Tibial nerve (tissue), 4 donors: ENCODE measurements around the gene BNC2.

ENCODE experiments used
- CTCF ChIP-seq, 5 experiments: fragments of 200-600 bp in 3 of 5; fragments of 450-650 bp in 2 of 5; sonication (generic) in 3 of 5; IDR thresholded peaks; one replicate each; pipeline ENCODE4 v1.5.1; 2016 to 2019; ENCODE audit warnings: antibody characterized with exemption in 5 of 5, mild to moderate bottlenecking in 3 of 5, moderate library complexity in 2 of 5
- EP300 ChIP-seq, 2 donors: sonication (generic); formaldehyde crosslinking; IDR thresholded peaks; one replicate each; pipeline ENCODE4 v1.6.1; 2017; ENCODE audit warnings: antibody characterized with exemption in 2 of 2, mild to moderate bottlenecking in 1 of 2
- POLR2A ChIP-seq, 2 donors: fragments of 450-650 bp; IDR thresholded peaks; one replicate each; pipeline ENCODE4 v1.6.1; 2017; ENCODE audit warnings: antibody characterized with exemption in 2 of 2, mild to moderate bottlenecking in 2 of 2, moderate library complexity in 2 of 2

GRCh38 chr9:16445141-16445920 is 425.1 kb downstream of the BNC2 start:
- no peak for TF ChIP-seq CTCF (IDR thresholded peaks at IDR 0.05)
- no peak for TF ChIP-seq EP300 (IDR thresholded peaks at IDR 0.05)
- TF ChIP-seq POLR2A (IDR thresholded peaks at IDR 0.05), result no peak
